IPS-20b (cell line): Measurements from ENCODE around the gene SRM.
"Not testable (repeated sequence)": the region's sequence is repeated elsewhere in the genome, so short reads cannot be mapped to it uniquely, and the experiment has no call there.

Source experiments
- H3K27ac ChIP-seq: one replicate; pipeline ENCODE4 v1.5.1; 2013; ENCODE audit warnings: low read length
- H3K27me3 ChIP-seq: 2 replicates; pipeline ENCODE4 v1.6.1; 2013; ENCODE audit warnings: mild to moderate bottlenecking, low read length, inconsistent platforms; ENCODE audit not compliant: insufficient read depth
- H3K36me3 ChIP-seq: 2 replicates; pipeline ENCODE4 v1.6.1; 2013; ENCODE audit warnings: low read depth, mild to moderate bottlenecking, inconsistent platforms, low read length, moderate library complexity; ENCODE audit not compliant: insufficient read depth
- H3K4me1 ChIP-seq: 2 replicates; pipeline ENCODE4 v1.6.1; 2013; ENCODE audit warnings: mild to moderate bottlenecking, control low read depth, inconsistent platforms, low read length, moderate library complexity; ENCODE audit not compliant: insufficient read depth
- H3K4me3 ChIP-seq: 2 replicates; pipeline ENCODE4 v1.5.1; 2013; ENCODE audit warnings: mild to moderate bottlenecking, low read length, inconsistent platforms
- H3K9ac ChIP-seq: 2 replicates; pipeline ENCODE4 v1.6.1; 2013; ENCODE audit warnings: low read depth, mild to moderate bottlenecking, inconsistent platforms, low read length, moderate library complexity
- H3K9me3 ChIP-seq: 2 replicates; pipeline ENCODE4 v1.6.1; 2013; ENCODE audit warnings: mild to moderate bottlenecking, low read depth, low read length, inconsistent platforms; ENCODE audit not compliant: insufficient read depth

SRM gene

DNA sequence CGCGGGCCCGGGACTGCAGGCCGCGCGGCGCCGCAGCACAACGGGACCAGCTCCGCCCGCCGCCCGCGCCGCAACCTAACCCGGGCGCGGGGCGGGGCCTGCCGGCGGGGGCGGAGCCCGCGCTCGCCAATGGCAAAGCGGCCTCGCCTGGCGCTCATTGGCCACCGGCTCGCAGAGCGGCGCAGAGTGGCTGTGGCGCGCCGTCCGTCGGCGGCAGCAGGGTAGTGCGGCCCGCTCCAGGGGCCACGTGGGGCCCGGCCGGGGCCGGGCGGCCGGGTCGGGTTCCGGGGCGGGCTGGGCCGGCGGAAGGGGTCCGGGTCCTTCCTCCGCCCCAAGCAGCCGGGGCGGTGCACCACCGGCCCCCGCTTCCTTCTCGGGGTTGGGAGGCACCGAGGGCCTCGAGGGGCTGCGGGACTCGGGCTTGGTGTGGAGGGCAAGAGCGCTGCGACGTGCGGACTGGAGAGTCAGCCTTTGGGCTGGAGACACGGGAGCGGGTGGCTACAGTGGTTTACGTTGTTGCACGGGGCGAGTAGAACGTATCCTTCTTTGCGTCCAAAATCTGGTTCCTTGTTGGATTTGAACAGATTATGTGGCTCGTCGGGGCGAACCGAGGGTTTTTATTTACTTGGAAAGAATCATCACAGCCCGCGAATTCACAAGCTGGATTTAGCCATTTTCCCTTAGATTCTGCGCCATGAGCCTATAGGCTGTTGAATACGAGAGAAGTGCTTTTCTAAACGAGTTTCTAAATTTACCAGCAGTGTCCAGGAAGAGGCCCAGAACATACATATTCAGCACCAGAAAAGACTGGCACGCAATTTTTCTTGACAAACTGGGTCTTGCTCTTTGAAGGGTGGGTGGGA, at the start of gene SRM:
Gene SRM (minus strand): TSS at position 51 of the 863 bp plus-strand sequence. CDS start 75 bp downstream, outside the sequence.
- no peaks in the 10 kb centered on the region for H3K9me3 ChIP-seq
- H3K27me3 ChIP-seq, result no peaks in the 10 kb centered on the region
- H3K4me1 ChIP-seq, result no peaks in the 10 kb centered on the region; the same call in 1 of the 2 replicates
- peaks cover 45% of the 10 kb centered on the region for H3K36me3 ChIP-seq
- H3K27ac ChIP-seq, result peak within 1 kb of the TSS; percentile 87
- H3K4me3 ChIP-seq, result peak within 1 kb of the TSS; percentile 91
- peak within 1 kb of the TSS; percentile 95 for H3K9ac ChIP-seq

DNA sequence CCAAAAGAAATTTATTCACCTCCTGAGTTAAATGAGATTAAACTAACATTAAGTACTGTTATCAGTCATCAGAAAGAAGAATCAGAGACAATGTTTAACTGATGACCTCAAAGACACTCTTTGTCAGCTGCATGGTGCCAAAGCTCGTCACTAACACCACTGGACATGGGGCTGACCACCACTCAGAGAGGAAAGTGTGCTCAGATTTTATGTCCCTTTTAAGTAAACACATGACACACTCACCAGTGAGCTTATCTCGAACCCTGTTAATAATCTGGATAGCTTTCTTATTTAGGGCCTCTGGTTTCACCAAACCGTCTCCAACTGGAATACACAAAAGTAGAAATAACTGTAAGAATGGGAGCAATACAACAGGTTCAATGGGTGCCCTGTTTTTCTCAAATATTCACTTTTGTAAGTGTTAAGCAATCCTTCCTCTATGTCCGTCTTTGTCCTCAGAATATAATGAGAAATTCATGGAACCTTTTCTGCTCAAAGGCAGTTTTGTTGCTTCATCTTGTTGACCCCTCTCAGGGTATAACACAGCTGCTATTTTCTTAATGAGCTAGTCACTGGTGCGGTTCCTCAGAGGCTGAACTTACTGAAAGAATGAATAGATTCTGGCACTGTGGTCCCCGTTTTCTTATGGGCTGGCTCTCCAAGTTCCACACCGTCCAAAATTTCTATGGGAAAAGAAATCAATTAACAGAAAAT, 49.4 kb upstream of the SRM start:
- Histone ChIP-seq H3K9me3 (no peaks in the 10 kb centered on the region), H3K27ac (no peak overlapping the region), H3K27me3 (no peaks in the 10 kb centered on the region), H3K36me3 (peaks cover 76% of the 10 kb centered on the region), H3K4me3 (no peak overlapping the region), H3K4me1 (no peaks in the 10 kb centered on the region), H3K9ac (no peak overlapping the region)

DNA sequence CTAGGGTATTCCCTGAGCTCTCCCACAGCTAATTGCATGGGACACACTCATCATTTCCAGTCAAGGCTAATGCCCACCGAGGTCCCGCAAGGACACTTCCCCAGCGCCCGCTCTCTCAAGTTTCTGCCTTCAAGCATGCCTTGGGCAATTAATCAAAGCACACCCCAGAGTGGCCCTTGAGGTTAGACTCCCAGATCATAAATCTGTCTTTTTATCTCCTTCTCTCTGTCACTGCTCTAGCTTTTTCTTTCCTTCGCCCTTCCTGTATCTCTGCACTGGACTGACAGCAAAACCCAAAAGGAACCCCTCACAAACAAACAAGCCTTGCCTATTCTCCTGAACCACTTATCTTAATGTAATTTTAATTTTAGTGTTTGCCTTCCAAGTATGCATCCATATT, 47.8 kb upstream of the SRM start:
- H3K4me3 ChIP-seq, result no peak overlapping the region
- H3K27ac ChIP-seq, result no peak overlapping the region
- no peak overlapping the region for H3K9ac ChIP-seq
- peaks cover 61% of the 10 kb centered on the region for H3K36me3 ChIP-seq
- no peaks in the 10 kb centered on the region for H3K9me3 ChIP-seq
- no peaks in the 10 kb centered on the region for H3K4me1 ChIP-seq
- H3K27me3 ChIP-seq, result no peaks in the 10 kb centered on the region

DNA sequence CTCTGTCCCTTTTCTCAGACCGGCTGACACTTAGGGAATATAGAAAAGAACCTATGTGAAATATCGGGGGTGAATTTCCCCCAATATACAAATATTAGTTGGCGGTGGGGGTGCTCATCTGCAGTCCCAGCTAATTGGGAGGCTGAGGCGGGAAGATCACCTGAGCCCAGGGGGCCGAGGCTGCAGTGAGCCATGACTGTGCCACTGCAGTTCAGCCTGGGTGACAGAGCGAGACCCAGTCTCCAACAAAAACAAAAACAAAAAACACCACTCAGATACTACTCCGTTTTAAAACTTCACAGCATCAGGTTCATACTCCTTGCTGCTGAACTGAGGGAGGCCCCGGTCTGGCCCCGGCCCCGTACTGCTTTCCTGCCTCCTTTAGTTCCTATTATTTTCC, 45.8 kb upstream of the SRM start:
- Histone ChIP-seq H3K27ac (no peak overlapping the region), H3K9me3 (no peaks in the 10 kb centered on the region), H3K4me1 (no peaks in the 10 kb centered on the region), H3K36me3 (peaks cover 42% of the 10 kb centered on the region), H3K9ac (no peak overlapping the region), H3K27me3 (no peaks in the 10 kb centered on the region), H3K4me3 (no peak overlapping the region)

DNA sequence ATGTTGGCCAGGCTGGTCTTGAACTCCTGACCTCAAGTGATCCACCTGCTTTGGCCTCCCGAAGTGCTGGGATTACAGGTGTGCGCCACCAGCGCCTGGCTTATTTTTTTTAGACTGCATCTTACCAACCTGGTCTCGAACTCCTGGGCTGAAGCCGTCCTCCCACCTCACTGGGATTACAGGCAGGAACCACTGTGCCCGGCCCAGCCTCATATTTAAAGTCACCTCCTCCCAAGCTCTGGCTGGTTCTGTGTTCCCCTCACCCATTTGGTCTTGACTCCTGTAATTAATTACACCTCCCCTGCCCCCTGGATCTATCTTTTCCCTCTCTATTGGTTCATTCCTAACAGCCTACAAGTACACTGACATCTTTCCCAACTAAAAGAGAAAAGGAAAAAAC, 41.5 kb upstream of the SRM start:
- H3K4me3 ChIP-seq, result no peak overlapping the region
- peaks cover 25% of the 10 kb centered on the region for H3K36me3 ChIP-seq
- H3K9me3 ChIP-seq, result no peaks in the 10 kb centered on the region
- H3K27me3 ChIP-seq, result no peaks in the 10 kb centered on the region
- no peak overlapping the region for H3K27ac ChIP-seq
- no peak overlapping the region for H3K9ac ChIP-seq
- peaks cover 8% of the 10 kb centered on the region; the same call in 1 of the 2 replicates for H3K4me1 ChIP-seq

DNA sequence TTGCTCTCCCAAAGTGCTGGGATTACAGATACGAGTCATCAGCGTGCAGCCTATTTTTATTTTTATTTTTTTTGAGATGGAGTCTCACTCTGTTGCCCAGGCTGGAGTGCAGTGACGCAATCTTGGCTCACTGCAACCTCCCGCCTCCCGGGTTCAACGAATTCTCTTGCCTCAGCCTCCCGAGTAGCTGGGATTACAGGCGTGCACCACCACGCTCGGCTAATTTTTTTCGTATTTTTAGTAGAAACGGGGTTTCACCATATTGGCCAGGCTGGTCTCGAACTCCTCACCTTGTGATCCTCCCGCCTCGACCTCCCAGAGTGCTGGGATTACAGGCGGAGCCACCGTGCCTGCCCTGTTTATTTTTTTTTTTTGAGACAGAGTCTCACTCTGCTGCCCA, 41.0 kb upstream of the SRM start:
- not testable (repeated sequence) for H3K4me1 ChIP-seq, H3K4me3 ChIP-seq

DNA sequence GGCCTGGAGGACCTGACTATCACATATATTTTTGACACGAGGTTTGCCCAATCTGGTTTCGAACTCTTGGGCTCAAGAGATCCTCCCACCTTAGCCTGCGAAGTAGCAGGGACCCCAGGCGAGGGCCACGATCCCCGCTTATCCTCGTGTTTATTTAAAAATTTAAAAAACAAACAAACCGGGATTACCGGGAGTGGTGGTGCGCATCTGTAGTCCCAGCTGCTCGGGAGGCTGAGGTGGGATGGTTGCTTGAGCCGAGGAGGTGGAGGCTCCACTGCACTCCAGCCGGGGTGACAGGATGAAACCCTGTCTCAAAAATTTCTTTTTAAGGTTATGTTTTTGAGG, 40.3 kb upstream of the SRM start:
- Histone ChIP-seq H3K9ac (peak overlapping the region; percentile 97; the same call in 1 of the 2 replicates), H3K27ac (no peak overlapping the region), H3K27me3 (no peaks in the 10 kb centered on the region), H3K4me1 (peaks cover 8% of the 10 kb centered on the region; the same call in 1 of the 2 replicates), H3K36me3 (peaks cover 30% of the 10 kb centered on the region), H3K4me3 (peak overlapping the region; percentile 86), H3K9me3 (no peaks in the 10 kb centered on the region)

More for the DNA sequence above, 41.0 kb upstream of the SRM start:
- H3K9ac ChIP-seq, H3K9me3 ChIP-seq, H3K27ac ChIP-seq, H3K27me3 ChIP-seq: not testable (repeated sequence)
- H3K36me3 ChIP-seq, result peaks cover 25% of the 10 kb centered on the region

DNA sequence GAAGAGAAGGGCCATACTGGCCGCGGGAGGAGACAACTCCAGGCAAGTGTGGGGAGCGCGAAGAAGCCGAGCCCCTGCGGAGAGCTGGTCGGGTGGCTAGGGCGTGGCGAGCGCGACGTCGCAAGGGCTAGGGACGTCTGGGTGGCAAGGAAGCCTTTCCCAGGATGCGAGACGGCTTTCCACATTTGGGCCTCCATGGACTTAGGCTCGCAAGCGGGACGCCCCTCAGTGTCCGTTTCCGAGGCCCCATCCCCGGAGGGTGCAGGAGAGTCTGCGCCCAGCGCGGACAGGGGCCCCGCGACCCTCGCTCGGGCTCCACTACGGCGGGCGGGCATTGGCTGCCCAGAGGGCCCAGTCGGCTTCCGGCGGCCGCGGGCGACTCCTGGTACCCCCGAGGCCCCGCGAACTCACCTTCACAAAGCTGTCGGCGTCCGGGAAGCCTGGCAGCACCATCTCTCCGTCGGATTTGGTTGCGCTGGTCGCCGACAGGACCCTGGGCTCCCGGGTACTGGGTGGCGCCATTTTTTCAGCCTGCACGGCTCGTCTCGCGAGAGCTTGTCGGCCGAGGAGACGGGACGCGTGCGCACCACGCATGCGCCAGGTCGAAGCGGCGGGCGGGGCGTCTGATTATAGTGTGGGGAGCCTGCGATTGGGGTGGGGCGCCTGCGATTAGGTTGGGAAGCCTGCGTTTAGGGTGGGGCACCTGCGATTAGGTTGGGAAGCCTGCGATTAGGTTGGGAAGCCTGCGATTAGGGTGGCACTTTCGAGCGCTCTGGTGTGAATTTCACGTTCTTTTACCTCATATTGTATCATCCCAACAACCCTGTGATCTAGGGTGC, 39.7 kb upstream of the SRM start, which contains the start of gene EXOSC10:
Gene EXOSC10 (minus strand): TSS at position 560 of the 839 bp plus-strand sequence. CDS start 38 bp downstream, at position 522.
- Histone ChIP-seq H3K9me3 (no peaks in the 10 kb centered on the region), H3K4me1 (peaks cover 8% of the 10 kb centered on the region; the same call in 1 of the 2 replicates), H3K27me3 (no peaks in the 10 kb centered on the region), H3K36me3 (peaks cover 36% of the 10 kb centered on the region), H3K4me3 (peak within 1 kb of the TSS; percentile 86), H3K9ac (peak within 1 kb of the TSS; percentile 97), H3K27ac (peak within 1 kb of the TSS; percentile 73)

DNA sequence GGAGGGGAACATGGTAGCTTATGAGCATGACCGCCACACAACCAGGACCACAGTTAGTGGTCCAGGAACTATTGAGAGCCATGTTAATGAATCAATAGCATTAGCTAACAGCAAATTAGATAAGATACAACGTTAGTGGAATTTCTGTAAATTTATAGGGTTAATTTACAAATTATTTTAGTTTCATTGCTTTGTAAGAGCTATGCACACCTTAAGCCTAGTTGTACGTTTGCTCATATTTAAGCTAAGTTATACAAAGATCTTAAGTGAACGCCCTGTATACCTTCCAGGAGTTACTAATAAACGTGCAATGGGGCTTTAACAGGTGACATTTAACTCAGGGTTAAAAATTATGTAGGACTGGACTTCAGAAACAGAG, 39.1 kb upstream of the SRM start:
- Histone ChIP-seq H3K9ac (peak overlapping the region; percentile 97), H3K4me3 (peak overlapping the region; percentile 86), H3K36me3 (peaks cover 42% of the 10 kb centered on the region), H3K27me3 (no peaks in the 10 kb centered on the region), H3K27ac (peak overlapping the region; percentile 73), H3K9me3 (no peaks in the 10 kb centered on the region), H3K4me1 (peaks cover 8% of the 10 kb centered on the region; the same call in 1 of the 2 replicates)

DNA sequence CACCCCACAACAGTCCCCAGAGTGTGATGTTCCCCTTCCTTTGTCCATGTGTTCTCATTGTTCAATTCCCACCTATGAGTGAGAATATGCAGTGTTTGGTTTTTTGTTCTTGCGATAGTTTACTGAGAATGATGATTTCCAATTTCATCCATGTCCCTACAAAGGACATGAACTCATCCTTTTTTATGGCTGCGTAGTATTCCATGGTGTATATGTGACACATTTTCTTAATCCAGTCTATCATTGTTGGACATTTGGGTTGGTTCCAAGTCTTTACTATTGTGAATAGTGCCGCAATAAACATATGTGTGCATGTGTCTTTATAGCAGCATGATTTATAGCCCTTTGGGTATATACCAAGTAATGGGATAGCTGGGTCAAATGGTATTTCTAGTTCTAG, 24.0 kb upstream of the SRM start:
- not testable (repeated sequence) for H3K9me3 ChIP-seq, H3K27me3 ChIP-seq, H3K9ac ChIP-seq, H3K27ac ChIP-seq, H3K4me3 ChIP-seq, H3K4me1 ChIP-seq
- H3K36me3 ChIP-seq, result peaks cover 66% of the 10 kb centered on the region

DNA sequence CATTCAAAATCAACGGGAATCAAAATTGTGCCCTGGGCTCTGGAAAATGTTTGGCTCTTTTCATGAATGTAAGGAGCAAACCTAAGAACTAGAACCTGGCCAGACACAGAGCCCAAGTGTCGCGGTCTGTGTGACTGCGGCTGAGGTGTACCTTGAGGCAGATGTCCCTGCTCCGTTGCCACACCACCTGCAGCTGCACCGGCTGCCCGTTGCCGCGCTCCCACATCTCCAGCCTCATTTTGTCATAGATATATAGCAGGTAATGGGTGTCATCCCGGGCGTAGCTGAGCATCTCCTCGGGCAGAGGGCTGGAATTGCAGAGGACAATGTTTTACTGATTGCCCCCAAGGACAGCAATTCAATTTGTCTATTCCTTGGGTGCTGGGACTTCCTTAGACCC, 21.1 kb upstream of the SRM start:
- Histone ChIP-seq H3K36me3 (peaks cover 67% of the 10 kb centered on the region), H3K4me1 (no peaks in the 10 kb centered on the region), H3K9ac (no peak overlapping the region), H3K9me3 (no peaks in the 10 kb centered on the region), H3K27me3 (no peaks in the 10 kb centered on the region), H3K4me3 (no peak overlapping the region), H3K27ac (no peak overlapping the region)
